MM.1S (cell line): Measurements from ENCODE around the gene CORO7.
A peak's percentile ranks its signal among the peaks of the same experiment; 100 is the strongest.

ENCODE experiments used
- DNase-seq: peaks from one replicate; pipeline ENCODE4 v3.0.0-alpha.2; 2015
- H2AFZ ChIP-seq: fragments of 300-600 bp; sonication (generic); 2 replicates; pipeline ENCODE4 v1.6.0; 2016; ENCODE audit warnings: antibody characterized with exemption, low read length
- H3F3A ChIP-seq: fragments of 300-600 bp; sonication (generic); 2 replicates; pipeline ENCODE4 v1.6.1; 2016; ENCODE audit warnings: mild to moderate bottlenecking, antibody characterized with exemption, low read length, moderate library complexity, mixed read lengths; ENCODE audit not compliant: insufficient read depth
- H3K27ac ChIP-seq: fragments of 300-600 bp; sonication (generic); 2 replicates; pipeline ENCODE4 v1.5.1; 2016; ENCODE audit warnings: mild to moderate bottlenecking, low read length
- H3K27me3 ChIP-seq: fragments of 300-600 bp; sonication (generic); replicated peaks from 2 replicates; pipeline ENCODE4 v1.6.0; 2016; ENCODE audit warnings: low read length; ENCODE audit not compliant: insufficient read depth
- H3K36me3 ChIP-seq: fragments of 300-600 bp; sonication (generic); replicated peaks from 2 replicates; pipeline ENCODE4 v1.6.1; 2016; ENCODE audit warnings: mild to moderate bottlenecking, low read length, mixed read lengths; ENCODE audit not compliant: insufficient read depth
- H3K4me1 ChIP-seq: fragments of 300-600 bp; sonication (generic); 2 replicates; pipeline ENCODE4 v1.6.1; 2016; ENCODE audit warnings: low read length, mixed read lengths
- H3K4me2 ChIP-seq: fragments of 300-600 bp; sonication (generic); 2 replicates; pipeline ENCODE4 v1.6.0; 2016; ENCODE audit warnings: low read depth, low read length
- H3K4me3 ChIP-seq: fragments of 300-600 bp; sonication (generic); 2 replicates; pipeline ENCODE4 v1.5.1; 2016; ENCODE audit warnings: low read length, mixed read lengths
- H3K79me2 ChIP-seq: fragments of 300-600 bp; sonication (generic); 2 replicates; pipeline ENCODE4 v1.6.1; 2016; ENCODE audit warnings: mixed run types, low read length, mixed read lengths
- H3K9ac ChIP-seq: fragments of 300-600 bp; sonication (generic); 2 replicates; pipeline ENCODE4 v1.6.1; 2016; ENCODE audit warnings: low read length, mixed read lengths
- H3K9me2 ChIP-seq: fragments of 300-600 bp; sonication (generic); replicated peaks from 2 replicates; pipeline ENCODE4 v1.6.1; 2016; ENCODE audit warnings: mild to moderate bottlenecking, low read length, mixed read lengths; ENCODE audit not compliant: insufficient read depth
- H3K9me3 ChIP-seq: fragments of 300-600 bp; sonication (generic); replicated peaks from 2 replicates; pipeline ENCODE4 v1.6.1; 2016; ENCODE audit warnings: mild to moderate bottlenecking, low read length, mixed read lengths; ENCODE audit not compliant: insufficient read depth
- H4K20me1 ChIP-seq: fragments of 300-600 bp; sonication (generic); 2 replicates; pipeline ENCODE4 v1.6.1; 2016; ENCODE audit warnings: mild to moderate bottlenecking, low read length, moderate library complexity, mixed read lengths; ENCODE audit not compliant: insufficient read depth
- CTCF ChIP-seq: fragments of 300-600 bp; sonication (generic); IDR thresholded peaks from 2 replicates; pipeline ENCODE4 v1.5.1; 2016; ENCODE audit warnings: antibody characterized with exemption, low read length, mixed read lengths
- EZH2 ChIP-seq: fragments of 300-600 bp; sonication (generic); optimal IDR thresholded peaks from 2 replicates; pipeline ENCODE3; 2017; ENCODE audit warnings: low read depth, mild to moderate bottlenecking, antibody characterized with exemption, low read length, mixed read lengths
- EZH2phosphoT487 ChIP-seq: fragments of 300-600 bp; sonication (generic); IDR thresholded peaks from 2 replicates; pipeline ENCODE4 v1.6.1; 2018; ENCODE audit warnings: antibody characterized with exemption, low read length

CORO7 gene

GRCh38 chr16:4350365-4350786 lies 66.0 kb downstream of the CORO7 start:
- 0 out of 2 replicates have a peak, but pooled peaks cover 4% of the 10 kb centered on the region for H3K4me1 ChIP-seq

GRCh38 chr16:4349332-4349731 lies 67.1 kb downstream of the CORO7 start:
- H3F3A ChIP-seq = peaks cover 30% of the 10 kb centered on the region
- peaks cover 42% of the 10 kb centered on the region for H3K79me2 ChIP-seq
- H3K4me3 ChIP-seq = no peak overlapping the region
- DNase-seq = no peak
- H3K36me3 ChIP-seq = no peaks in the 10 kb centered on the region
- TF ChIP-seq EZH2phosphoT487 (no peak), CTCF (no peak), EZH2 (no peak)
- no peak overlapping the region for H2AFZ ChIP-seq
- 0 out of 2 replicates have a peak, but pooled peaks cover 4% of the 10 kb centered on the region for H3K4me1 ChIP-seq
- no peak overlapping the region for H3K4me2 ChIP-seq
- no peak overlapping the region for H3K27ac ChIP-seq
- H3K9me3 ChIP-seq = no peaks in the 10 kb centered on the region
- H3K9me2 ChIP-seq = no peaks in the 10 kb centered on the region
- H3K27me3 ChIP-seq = no peaks in the 10 kb centered on the region
- no peaks in the 10 kb centered on the region for H4K20me1 ChIP-seq
- no peak overlapping the region for H3K9ac ChIP-seq

More at GRCh38 chr16:4350365-4350786, 66.0 kb downstream of the CORO7 start:
- no peaks in the 10 kb centered on the region for H3K36me3 ChIP-seq
- H3K79me2 ChIP-seq = peaks cover 42% of the 10 kb centered on the region
- peak overlapping the region; percentile 31 for H2AFZ ChIP-seq
- H3K27me3 ChIP-seq = no peaks in the 10 kb centered on the region
- no peak for TF ChIP-seq EZH2
- TF ChIP-seq CTCF = no peak
- no peak for TF ChIP-seq EZH2phosphoT487
- no peak for DNase-seq
- no peaks in the 10 kb centered on the region for H3K9me2 ChIP-seq
- peak overlapping the region; percentile 66 for H3K9ac ChIP-seq
- no peaks in the 10 kb centered on the region for H3K9me3 ChIP-seq
- H3K4me2 ChIP-seq = peak overlapping the region; percentile 38
- H3K4me3 ChIP-seq = peak overlapping the region; percentile 77
- peak overlapping the region; percentile 33; the same call in 1 of the 2 replicates for H3K27ac ChIP-seq
- peaks cover 26% of the 10 kb centered on the region for H3F3A ChIP-seq
- H4K20me1 ChIP-seq = no peaks in the 10 kb centered on the region

- Histone ChIP-seq H3K9me2 (no peaks in the 10 kb centered on the region), H3K27ac (no peak overlapping the region), H3K4me3 (no peak overlapping the region), H3K4me1 (0 out of 2 replicates have a peak, but pooled peaks cover 4% of the 10 kb centered on the region), H2AFZ (no peak overlapping the region), H3K36me3 (no peaks in the 10 kb centered on the region), H3K9ac (no peak overlapping the region), H4K20me1 (no peaks in the 10 kb centered on the region; the same call in 1 of the 2 replicates), H3K9me3 (no peaks in the 10 kb centered on the region), H3K4me2 (no peak overlapping the region), H3K79me2 (peaks cover 55% of the 10 kb centered on the region), H3F3A (peaks cover 25% of the 10 kb centered on the region), H3K27me3 (no peaks in the 10 kb centered on the region)
- no peak for DNase-seq
- no peak for TF ChIP-seq EZH2
- no peak for TF ChIP-seq CTCF
- TF ChIP-seq EZH2phosphoT487 = no peak
Observed at GRCh38 chr16:4347765-4348509, 68.5 kb downstream of the CORO7 start.
